Fibroblast of skin of right quadriceps (primary cell): ENCODE results near the gene REV3L.
A peak's percentile ranks its signal among the peaks of the same experiment; 100 is the strongest.
"Not testable (repeated sequence)": the region's sequence is repeated elsewhere in the genome, so short reads cannot be mapped to it uniquely, and the experiment has no call there.

Source experiments
- DNase-seq: peaks from one replicate; pipeline ENCODE4 v3.0.0-alpha.2; 2013

The REV3L gene

DNA sequence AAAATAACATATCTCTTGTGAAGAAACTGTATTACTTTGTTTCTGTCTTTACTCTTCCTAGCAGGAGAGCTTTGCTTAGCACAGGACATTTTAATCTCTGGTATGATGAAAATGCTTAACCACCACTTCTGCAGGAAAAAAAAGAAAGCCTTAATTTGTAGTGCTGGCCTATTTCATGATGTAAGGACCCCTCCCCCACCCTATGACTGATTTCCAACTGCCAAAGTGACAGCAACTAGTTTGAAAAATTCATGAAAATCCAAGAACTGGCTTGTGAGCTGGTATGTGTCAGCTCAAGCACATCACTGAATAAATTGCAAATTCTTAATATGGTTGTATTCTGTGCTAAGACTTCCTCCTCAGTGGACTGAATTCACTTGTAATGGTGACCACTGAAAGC, 125.3 kb downstream of the REV3L start:
- DNase-seq = peak; percentile 43

DNA sequence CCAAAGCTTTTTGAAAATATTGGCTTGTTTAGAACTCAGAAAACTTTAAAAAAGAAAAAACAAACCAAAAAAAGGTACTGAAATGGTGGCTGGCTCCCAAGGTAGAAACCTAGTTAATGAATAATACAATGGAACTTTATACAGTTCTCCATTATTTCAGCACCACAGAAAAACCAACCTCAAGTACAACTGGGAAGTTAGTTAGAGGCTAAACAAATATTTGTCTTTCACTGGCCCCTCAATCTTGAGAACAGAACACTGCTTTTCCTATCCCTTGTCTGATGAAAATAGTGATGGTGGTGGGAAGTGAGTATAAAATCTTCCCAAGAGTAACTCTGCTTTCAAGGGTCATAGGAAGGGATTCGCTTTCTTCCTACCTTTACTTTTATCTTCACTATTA, 126.5 kb downstream of the REV3L start:
- DNase-seq = no peak

DNA sequence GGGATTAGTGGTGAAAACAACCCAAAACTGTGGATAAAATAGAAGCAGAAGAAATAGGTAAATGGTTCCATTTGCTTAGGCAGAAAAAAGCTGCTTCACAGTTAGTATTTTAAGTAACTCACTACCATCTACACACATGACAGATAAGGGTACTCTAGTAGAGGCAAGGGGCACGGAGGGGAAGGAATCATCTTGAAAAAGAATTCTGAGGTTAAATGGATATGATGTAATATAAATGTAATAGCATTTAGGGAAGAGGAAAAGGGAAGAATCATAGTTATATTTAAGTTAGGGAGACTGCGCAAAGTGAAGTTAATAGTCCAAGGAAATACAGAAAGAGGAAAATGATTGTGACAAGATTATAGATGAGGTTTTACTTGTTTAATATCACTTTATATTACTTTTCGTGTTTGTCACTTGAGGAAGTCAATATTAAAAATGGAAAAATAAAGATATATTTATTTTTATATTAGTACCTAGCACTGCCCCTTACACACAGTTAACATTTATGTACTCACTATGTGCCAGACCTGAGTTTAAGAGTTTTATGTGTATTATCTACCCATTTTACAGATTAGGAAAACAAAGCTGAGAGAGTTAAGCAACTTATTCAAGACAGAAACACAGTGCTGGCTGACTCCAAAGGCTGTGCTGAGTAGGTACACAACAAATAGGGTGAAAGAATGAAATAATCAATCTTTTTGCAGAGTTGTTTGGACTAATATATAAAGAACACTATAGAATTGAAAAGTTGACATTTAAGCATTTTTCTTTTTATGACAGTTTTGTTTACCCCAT, 128.1 kb downstream of the REV3L start:
- DNase-seq = no peak

DNA sequence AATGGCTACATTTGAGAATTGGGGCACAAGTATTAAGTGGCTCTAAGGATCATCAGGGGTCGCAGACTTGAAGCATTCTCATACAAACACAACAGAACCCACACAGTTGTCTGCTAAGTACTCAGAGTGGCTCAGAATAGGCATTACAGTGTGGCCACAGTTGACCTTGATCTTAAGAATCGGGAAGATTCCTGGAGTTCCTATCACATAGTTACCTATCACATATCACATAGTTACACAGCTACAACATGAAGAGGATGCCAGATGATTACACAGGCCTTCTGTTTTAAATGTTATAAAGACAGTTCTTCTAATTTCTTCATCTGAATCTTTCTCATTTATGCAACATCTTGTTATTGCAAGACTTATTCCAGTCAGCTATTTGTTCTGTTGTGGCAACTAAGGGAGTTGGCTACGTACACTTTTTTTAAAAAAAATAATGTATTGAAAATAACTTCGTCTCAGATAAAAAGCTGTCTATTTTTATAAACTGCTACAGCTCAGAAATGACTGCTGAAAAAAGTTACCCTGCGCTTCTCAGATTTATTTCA, 129.0 kb downstream of the REV3L start:
- DNase-seq = peak; percentile 9

DNA sequence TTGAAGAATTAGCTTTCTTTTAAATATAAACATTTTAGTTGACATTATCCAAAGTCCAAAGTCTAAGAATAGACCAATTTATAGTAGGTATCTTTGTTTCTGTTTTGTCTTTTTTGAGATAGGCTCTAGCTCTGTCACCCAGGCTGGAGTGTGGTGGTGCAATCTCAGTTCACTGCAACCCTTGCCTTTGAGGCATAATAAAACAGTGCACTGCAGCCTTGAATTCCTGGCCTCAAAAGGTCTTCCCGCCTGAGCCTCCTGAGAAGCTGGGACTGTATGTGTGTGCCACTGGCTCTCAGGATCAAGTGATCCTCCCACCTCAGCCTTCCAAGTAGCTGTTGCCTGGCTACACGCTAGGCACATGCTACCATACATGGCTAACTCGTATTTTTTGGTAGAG, 135.4 kb downstream of the REV3L start:
- no peak for DNase-seq

DNA sequence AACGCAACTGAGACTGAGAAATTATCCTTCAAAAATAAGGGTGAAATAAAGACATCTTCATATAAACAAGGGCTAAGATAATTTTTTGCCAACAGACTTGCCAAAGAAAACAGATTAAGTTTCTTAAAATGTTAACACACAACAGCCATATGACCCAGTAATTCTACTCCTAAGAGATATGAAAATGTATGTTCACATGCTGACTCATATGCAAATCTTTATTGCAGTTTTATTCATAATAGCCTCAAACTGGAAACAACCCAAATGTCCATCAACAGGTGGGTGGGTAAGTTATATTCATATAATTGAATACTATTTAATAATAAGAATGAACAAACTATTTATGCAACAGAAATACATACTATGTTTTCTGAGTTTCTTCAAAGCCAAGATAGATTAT, 140.1 kb downstream of the REV3L start:
- no peak for DNase-seq

DNA sequence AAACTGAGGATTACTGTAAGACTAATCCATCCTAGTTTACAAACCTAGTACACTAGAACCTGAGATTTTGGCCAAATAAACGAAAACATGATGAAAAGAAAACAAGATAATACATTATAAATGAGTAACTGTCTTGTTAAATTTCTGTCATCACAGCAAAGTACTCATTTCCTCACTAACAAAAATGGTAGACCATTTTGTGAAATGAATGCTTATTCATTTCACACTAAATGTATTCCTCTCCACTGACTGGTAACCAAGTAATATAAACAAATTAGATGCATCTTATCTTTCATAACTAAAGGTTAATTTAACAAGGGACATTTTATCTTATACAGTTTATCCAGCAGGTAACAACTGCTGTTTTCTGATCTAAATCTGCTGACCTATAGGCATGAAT, 143.7 kb downstream of the REV3L start:
- no peak for DNase-seq

DNA sequence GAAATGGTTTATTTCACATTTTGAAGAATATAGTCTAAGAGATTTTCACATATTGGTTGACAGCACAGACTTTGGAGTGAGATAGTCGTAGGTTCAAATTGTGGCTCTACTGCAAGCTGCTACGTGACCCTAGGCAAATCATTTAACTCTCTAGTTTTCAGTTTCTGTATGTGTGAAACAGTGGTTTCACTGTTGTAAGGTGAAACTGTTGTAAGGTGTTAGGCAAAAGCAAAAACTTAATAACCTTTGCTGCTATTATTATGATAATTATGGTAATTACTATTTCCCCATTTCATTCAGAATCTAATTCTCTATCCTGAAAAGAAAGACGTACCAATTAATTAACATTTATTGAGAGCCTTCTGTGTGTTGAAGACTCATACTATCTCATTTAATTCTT, 144.2 kb downstream of the REV3L start:
- no peak for DNase-seq

DNA sequence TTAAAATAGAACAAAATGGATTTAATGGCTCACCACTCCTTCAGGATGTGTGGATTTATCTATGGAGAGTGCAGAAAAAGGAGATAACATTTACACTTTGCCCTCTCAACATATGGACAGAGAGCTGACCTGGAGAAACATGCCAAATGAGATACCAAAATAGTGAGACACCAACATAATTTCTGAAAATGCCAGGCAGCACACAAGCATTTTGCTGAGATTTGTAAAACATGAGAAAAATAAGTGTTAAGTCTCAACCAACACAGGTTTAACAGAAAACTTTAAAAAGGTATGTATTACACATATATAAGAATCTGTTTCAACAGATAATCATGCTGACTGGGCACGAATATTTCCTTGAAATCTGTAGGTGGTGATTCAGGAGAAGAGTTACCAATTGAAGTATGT, 145.2 kb downstream of the REV3L start:
- no peak for DNase-seq

DNA sequence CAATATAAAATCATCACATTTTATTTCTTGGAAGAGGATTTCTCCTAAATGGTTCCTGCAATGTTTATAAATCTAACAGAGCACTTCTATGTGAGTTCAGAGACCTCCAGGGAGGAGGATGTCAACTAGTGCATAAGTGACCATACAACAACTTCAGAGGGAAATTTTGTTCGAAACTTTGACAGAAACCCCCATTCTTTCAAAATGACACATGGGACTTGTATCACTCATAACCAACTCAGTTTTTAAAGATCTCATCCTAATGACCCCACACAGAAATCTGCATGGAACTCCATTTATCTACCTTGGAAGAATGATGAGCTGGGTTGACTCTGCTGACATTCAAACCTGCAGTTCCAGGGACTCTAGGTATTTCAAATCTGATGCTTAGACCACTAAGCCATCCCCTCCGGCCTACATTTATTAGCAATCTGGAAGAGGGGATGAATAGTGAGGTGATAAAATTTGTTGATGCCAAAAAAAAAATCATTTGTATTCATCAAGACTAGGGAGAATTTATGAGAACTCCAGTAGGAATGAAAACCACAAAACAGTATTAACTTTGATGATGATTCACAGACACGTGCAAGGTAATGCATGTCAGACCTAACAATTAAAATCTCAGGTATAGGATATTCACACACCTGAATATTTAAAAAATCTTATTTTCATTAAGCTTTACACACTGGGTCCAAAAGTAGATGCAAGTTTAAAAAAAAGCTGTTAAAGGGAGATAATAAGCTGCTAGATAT, 153.0 kb downstream of the REV3L start:
- DNase-seq = no peak

DNA sequence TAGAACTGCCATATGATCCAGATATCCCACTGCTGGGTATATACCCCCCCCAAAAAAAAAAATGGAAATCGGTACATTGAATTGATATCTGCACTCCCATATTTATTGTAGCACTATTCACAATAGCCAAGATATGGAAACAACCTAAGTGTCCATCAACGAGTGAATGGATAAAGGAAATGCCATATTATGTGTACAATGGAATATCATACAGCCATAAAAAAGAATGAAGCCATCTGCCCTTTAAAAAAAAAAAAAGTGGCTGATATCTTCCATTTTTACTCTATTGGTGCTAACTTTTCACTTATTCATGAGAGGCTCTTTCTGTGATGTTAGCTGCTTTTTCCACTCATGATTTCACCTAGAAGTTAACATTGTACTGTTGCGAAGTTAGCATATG, 156.5 kb downstream of the REV3L start:
- no peak for DNase-seq

DNA sequence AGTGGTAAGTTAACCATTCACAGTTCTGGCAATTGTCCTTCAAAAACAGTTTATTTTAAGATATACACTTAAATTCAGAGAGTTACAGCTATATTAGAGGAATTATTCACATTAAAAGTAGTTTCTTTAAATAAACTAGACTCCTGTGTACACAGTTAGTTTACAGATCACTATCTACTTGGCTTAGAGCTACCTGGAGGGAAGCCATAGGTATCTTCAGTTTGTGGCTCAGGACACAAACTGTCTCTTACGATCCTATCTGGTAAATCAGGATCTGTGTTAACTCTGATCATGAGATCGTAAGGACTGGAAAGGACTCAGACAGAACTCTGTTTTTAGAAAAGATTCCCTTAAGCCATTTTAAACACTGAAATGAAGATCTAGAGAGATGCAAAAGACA, 160.9 kb downstream of the REV3L start:
- DNase-seq = no peak

DNA sequence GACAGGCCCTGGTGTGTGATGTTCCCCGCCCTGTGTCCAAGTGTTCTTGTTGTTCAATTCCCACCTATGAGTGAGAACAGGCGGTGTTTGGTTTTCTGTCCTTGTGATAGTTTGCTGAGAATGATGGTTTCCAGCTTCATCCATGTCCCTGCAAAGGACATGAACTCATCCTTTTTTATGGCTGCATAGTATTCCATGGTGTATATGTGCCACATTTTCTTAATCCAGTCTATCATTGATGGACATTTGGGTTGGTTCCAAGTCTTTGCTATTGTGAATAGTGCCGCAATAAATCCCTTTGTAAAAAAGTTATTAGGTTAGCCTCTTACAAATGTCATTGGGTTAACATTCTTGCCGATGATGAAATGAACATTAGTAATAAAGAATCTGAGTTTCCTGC, 175.1 kb downstream of the REV3L start:
- DNase-seq = not testable (repeated sequence)

DNA sequence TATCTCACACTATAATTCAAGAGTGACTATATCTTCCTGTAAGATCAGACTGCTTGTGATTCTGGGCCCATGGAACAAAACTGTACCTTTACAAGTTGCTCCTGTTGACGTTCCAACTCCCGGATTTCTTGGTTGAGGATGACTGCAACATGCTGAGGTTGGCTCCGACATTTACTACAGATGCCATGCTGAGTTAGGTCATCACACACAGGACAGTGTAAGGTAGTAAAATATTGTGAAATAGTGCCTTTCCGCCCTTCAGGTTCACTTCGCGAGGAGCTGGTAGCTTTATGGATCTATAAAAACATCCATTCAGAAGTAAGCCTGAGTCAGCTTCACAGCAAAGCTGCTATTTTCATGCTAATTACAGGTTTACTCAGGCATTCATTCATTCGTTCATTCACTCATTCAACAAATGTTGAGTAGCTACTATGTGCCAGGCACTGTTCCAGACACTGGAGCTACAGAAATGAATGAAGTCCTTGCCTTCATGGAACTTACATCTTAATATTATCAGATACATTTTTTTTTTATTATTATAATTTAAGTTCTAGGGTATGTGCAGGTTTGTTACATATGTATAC, 175.7 kb downstream of the REV3L start:
- DNase-seq = no peak

DNA sequence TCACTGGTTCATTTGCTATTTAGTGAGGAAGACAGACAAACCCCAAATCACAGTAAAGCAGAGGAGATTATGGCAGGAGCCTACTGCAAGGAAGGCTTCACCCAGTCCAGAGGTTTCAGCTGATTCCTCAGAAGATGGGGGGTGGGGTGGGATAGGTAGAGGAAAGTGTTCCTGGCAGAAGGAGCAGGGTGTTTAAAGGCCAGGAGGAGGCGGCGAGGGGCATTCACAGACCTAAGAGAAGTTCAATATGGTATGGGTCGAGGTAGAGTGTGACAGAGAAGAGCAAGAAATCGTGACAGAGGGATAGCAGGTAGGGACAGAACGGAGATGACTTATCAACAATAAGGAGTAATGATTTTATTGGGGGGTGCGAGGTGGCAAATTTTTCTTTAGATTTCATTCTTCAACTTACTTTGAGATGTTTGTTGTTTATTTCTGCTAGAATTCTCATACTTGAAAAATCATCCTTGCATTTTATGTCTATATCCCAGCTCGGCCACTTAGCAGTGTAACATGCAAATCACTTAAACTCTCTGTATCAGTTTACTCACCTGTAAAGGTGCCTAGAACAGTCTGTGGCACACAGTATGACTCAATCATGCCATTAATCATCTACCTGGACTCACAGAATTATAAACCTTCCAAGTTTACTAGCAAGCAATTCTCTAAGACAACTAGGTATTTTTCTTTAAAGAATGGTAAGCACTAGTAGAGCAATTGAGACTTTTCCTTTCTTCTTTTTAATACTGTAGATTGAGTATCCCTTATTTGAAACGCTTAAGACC, 176.7 kb downstream of the REV3L start:
- no peak for DNase-seq

DNA sequence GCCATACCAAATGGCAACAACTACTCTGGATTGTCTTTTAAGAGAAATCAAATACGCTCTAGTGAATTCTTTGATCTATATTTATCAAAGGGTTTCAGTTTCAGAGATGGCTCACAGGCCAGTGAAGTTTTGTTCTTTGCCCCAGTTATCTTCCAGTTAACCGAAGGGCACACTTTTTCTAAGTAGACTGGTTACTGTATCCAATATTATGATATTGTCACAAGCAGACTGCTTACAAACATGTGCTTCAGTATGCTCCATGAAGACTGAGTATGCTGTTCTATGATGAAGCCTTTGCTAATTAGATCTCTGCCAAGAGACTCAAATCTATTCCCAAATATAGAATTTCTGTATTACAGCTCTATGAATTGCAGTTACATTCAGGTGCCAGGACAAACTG, 181.1 kb downstream of the REV3L start:
- DNase-seq = no peak

DNA sequence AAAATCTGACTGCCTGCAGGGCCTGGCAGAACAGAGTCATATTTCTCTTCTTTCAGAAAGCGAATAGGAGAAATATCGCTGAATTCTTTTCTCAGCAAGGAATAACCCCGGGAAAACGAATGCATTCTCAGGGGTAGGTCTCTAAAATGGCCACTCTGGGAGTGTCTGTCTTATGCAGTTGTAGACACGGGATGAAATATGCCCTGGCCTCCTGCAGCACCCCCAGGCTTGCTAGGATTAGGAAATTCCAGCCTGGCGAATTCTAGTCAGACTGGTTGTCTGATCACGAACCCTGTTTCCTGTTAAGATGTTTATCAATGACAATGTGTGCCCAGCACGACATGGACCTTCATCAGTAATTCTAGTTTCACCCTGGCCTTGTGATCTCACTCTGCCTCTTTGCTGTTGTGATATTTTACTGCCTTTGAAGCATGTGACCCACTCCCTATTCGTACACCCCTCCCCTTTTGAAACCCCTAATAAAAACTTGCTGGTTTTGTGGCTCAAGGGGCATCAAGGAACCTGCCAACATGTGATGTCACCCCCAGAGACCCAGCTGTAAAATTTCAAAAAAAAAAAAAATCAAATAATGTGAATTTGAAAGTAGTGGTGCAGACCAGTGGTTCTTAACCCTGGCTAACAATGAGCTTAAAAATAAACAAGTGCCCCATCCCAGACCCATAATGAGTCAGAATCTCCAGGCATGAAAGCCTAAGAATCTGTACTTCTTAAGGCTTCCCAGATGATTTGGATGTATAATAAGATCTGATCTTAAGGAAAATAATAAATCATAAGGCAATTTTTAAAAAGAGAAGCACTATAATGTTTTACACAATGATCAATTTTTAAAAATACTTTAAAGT, 181.8 kb downstream of the REV3L start:
- DNase-seq = not testable (repeated sequence)

DNA sequence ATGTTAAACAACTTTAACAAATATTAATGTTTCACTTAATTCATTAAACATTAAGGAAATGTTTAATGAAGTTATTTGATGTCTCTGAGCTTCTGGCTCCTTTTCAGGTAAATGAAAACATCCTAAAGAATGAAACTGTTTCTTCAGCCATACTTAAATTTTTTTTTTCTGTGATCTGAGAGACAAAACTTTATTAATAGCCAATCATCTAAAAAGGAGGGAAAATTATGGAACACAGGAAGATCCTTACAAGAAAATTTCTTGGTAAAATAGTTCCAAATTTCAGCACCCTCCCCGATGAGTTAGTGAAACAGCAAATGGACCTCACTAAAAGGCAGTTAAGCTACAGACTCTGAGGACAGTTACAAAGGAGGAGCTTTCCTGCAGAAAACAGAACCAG, 185.2 kb downstream of the REV3L start:
- no peak for DNase-seq

DNA sequence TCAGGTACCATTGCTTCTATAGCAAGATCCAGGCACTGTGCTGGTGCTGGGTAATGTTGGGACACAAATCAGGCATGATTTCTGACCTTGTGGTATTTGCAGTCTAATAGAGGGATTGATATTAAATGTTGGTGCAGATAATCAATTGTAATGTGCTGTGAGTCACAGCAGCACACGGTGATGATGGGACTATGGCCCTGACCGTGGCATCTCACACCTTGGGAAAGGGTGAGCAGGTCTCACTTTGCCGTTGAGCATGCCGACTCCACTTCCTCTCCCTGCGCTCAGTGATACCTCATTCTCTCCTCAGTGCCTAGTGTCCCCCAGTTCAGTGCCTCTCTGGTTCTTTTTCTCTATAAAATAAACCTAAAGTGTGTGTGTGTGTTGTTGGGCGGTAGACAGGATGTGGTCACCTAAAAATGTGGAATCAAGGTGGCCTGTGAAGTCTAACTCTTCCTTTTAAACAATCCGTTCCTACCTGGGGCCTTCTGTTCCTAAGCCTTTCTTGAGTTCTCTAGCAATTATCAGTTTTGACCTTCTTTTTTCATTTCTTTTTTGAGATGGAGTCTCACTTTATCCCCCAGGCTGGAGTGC, 188.5 kb downstream of the REV3L start:
- no peak for DNase-seq

DNA sequence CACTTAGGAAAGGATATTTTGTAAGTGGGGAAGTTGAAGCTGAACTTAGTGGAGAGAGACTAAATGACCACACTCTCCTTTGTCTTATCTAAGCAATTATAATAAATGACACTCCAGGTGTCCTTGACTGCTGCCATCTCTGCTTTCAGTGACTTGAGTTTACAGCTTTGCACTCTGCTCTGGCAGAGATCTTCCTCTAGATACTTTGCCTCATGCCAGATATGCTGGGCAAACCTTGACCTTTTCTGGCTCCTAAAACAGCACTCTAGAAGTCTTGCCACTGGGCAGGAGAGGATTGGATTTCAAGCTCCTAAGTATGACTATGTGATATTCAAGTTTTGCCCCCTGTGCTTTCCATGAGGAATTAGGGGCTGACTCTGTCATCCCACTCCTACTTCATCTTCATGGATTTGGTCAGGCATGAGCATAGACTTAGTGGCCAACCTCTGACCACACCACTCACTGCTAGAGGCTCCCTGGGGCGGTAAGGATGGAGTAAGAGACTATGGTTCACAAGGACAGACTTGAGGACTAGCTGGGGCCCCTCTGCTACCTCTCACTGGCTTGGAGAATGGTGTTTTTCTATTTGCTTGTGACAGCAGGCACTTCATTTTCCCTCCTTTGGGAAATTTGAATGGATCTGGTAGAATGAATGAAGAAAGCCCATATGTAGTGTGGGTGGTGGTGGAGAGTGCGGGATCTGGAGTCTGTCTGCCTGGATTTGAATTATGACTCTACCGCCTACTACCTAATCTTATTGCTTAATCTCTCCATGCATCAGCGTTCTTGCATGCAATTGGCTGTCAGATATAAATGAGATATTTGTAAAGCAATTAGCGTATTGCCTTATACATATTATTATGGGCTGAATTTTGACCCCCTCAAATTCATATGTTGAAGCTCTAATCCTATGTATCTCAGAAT, 191.4 kb downstream of the REV3L start:
- no peak for DNase-seq
